H1 (cell line): Measurements from ENCODE around the gene ZNF598. TPM values are rescaled to one million over a fixed set of nuclear protein-coding genes. Genes with fewer than 3 reads are reported as not detected.

Experiments
- CTCF ChIA-PET: fragments of 300-600 bp; sonication (Branson Sonifier 250); formaldehyde crosslinking; loops from one replicate; lab custom pipeline; 2021; ENCODE audit not compliant: partially characterized antibody; lab: Charles Lee
- POLR2A ChIA-PET: fragments of 300-600 bp; sonication (Branson Sonifier 250); formaldehyde crosslinking; loops from one replicate; lab custom pipeline; 2021; ENCODE audit warnings: inconsistent platforms; ENCODE audit not compliant: partially characterized antibody; lab: Charles Lee
- DNase-seq, 2 experiments: peaks; one replicate each; pipeline versions ENCODE4 v3.0.0 to v3.0.0-alpha.2; 2010 to 2022; ENCODE audit warnings: low spot score in 2 of 2, low read depth in 1 of 2, mixed read lengths in 1 of 2
- FAIRE-seq: peaks from 2 replicates; lab custom pipeline; 2011; peaks lifted over from hg19 to GRCh38; lab: Jason Lieb, UNC
- H2AFZ ChIP-seq: 2 replicates; pipeline ENCODE4 v1.8.1; 2012; ENCODE audit warnings: low read length, inconsistent platforms
- H2AK5ac ChIP-seq: 2 replicates; pipeline ENCODE4 v1.6.1; 2013; ENCODE audit warnings: low read depth, low read length
- H2BK120ac ChIP-seq: replicated peaks from 2 replicates; pipeline ENCODE3; 2013; ENCODE audit warnings: low read depth, low read length, inconsistent platforms
- H2BK12ac ChIP-seq: 2 replicates; pipeline ENCODE4 v1.6.1; 2013; ENCODE audit warnings: low read depth, low read length
- H2BK15ac ChIP-seq: 2 replicates; pipeline ENCODE4 v1.6.1; 2013; ENCODE audit warnings: low read length
- H2BK20ac ChIP-seq: 2 replicates; pipeline ENCODE4 v1.6.1; 2013; ENCODE audit warnings: low read length
- H2BK5ac ChIP-seq: 2 replicates; pipeline ENCODE4 v1.6.1; 2013; ENCODE audit warnings: low read depth, low read length
- H3K14ac ChIP-seq: 2 replicates; pipeline ENCODE4 v1.6.1; 2013; ENCODE audit warnings: inconsistent platforms; ENCODE audit not compliant: insufficient read length
- H3K18ac ChIP-seq: 2 replicates; pipeline ENCODE4 v1.6.1; 2013; ENCODE audit warnings: low read length; ENCODE audit errors: extremely low read depth
- H3K23ac ChIP-seq: 2 replicates; pipeline ENCODE4 v1.6.1; 2013; ENCODE audit warnings: inconsistent platforms; ENCODE audit not compliant: insufficient read length
- H3K23me2 ChIP-seq: 2 replicates; pipeline ENCODE4 v1.6.1; 2013; ENCODE audit warnings: low read depth, low read length
- H3K27ac ChIP-seq: 2 replicates; pipeline ENCODE4 v1.6.1; 2011; ENCODE audit warnings: low read depth, low read length, inconsistent platforms
- H3K27me3 ChIP-seq, 4 experiments: replicated peaks in 1 of 4; 1 replicate in 1 of 4; 2 replicates in 3 of 4; pipeline versions ENCODE4 v1.6.1 to v1.8.1; 2011 to 2013; ENCODE audit warnings: low read length in 3 of 4, mild to moderate bottlenecking in 3 of 4, inconsistent platforms in 2 of 4, mixed read lengths in 2 of 4, moderate library complexity in 1 of 4; ENCODE audit not compliant: control insufficient read depth in 3 of 4, insufficient read depth in 3 of 4; ENCODE audit errors: extremely low read depth in 1 of 4
- H3K36me3 ChIP-seq, 4 experiments: 2 replicates each; pipeline versions ENCODE4 v1.6.1 to v1.8.1; 2011 to 2013; ENCODE audit warnings: mild to moderate bottlenecking in 4 of 4, low read length in 3 of 4, moderate library complexity in 2 of 4, control low read depth in 1 of 4, inconsistent platforms in 1 of 4; ENCODE audit not compliant: insufficient read depth in 4 of 4, control insufficient read depth in 2 of 4
- H3K4ac ChIP-seq: replicated peaks from 2 replicates; pipeline ENCODE3; 2013; ENCODE audit warnings: low read length, low read depth, mixed read lengths, inconsistent platforms; ENCODE audit not compliant: insufficient read length
- H3K4me1 ChIP-seq, 4 experiments: replicated peaks in 1 of 4; 1 replicate in 1 of 4; 2 replicates in 3 of 4; pipeline versions ENCODE4 v1.6.1 to v1.8.1; 2011 to 2013; ENCODE audit warnings: low read length in 3 of 4, inconsistent platforms in 2 of 4, mixed read lengths in 1 of 4; ENCODE audit not compliant: insufficient read depth in 4 of 4, control insufficient read depth in 3 of 4
- H3K4me2 ChIP-seq, 2 experiments: 2 replicates each; pipeline versions ENCODE4 v1.6.1 to v1.8.1; 2011 to 2013; ENCODE audit warnings: low read depth in 2 of 2, low read length in 2 of 2, control low read depth in 1 of 2, inconsistent platforms in 1 of 2, mild to moderate bottlenecking in 1 of 2; ENCODE audit not compliant: insufficient read depth in 1 of 2
- H3K4me3 ChIP-seq, 4 experiments: fragments of 200-600, 300-600 bp in 1 of 4; sonication (generic), shearing (Covaris generic), sonication (Bioruptor Twin) in 1 of 4; 2 replicates each; pipeline versions ENCODE4 v1.5.1 to v1.8.1; 2011 to 2016; ENCODE audit warnings: low read length in 4 of 4, low read depth in 3 of 4, control low read depth in 2 of 4, inconsistent platforms in 2 of 4, mild to moderate bottlenecking in 2 of 4, mixed read lengths in 1 of 4, moderate library complexity in 1 of 4; ENCODE audit not compliant: insufficient read depth in 2 of 4; ENCODE audit errors: extremely low read depth in 1 of 4
- H3K56ac ChIP-seq: replicated peaks from 2 replicates; pipeline ENCODE3; 2013; ENCODE audit warnings: low read depth, mild to moderate bottlenecking, mixed read lengths, low read length, inconsistent platforms; ENCODE audit not compliant: insufficient read length
- H3K79me1 ChIP-seq: 2 replicates; pipeline ENCODE4 v1.6.1; 2013; ENCODE audit warnings: low read depth, low read length, control low read depth
- H3K79me2 ChIP-seq, 2 experiments: 2 replicates each; pipeline versions ENCODE4 v1.6.1 to v1.8.1; 2012 to 2013; ENCODE audit warnings: low read length in 2 of 2, mild to moderate bottlenecking in 2 of 2, inconsistent platforms in 1 of 2; ENCODE audit not compliant: insufficient read depth in 2 of 2, control insufficient read depth in 1 of 2
- H3K9ac ChIP-seq, 4 experiments: replicated peaks in 1 of 4; 1 replicate in 1 of 4; 2 replicates in 3 of 4; pipeline versions ENCODE4 v1.6.1 to v1.8.1; 2011 to 2013; ENCODE audit warnings: low read depth in 3 of 4, low read length in 3 of 4, control low read depth in 2 of 4, mild to moderate bottlenecking in 2 of 4, moderate library complexity in 2 of 4, inconsistent platforms in 1 of 4; ENCODE audit errors: extremely low read depth in 1 of 4
- H3K9me3 ChIP-seq, 2 experiments: 2 replicates each; pipeline versions ENCODE4 v1.6.1 to v1.8.1; 2012 to 2013; ENCODE audit warnings: mild to moderate bottlenecking in 2 of 2, moderate library complexity in 2 of 2, control low read depth in 1 of 2, inconsistent platforms in 1 of 2, low read depth in 1 of 2, low read length in 1 of 2, mixed read lengths in 1 of 2; ENCODE audit not compliant: insufficient read depth in 2 of 2
- H4K20me1 ChIP-seq, 2 experiments: replicated peaks in 1 of 2; 2 replicates each; pipeline versions ENCODE3 to v1.8.1; 2011 to 2013; ENCODE audit warnings: inconsistent platforms in 2 of 2, low read length in 2 of 2, mild to moderate bottlenecking in 1 of 2; ENCODE audit not compliant: insufficient read depth in 2 of 2, control insufficient read depth in 1 of 2
- H4K5ac ChIP-seq: 2 replicates; pipeline ENCODE4 v1.6.1; 2013; ENCODE audit warnings: low read length, low read depth, mixed read lengths, inconsistent platforms; ENCODE audit not compliant: insufficient read length
- H4K8ac ChIP-seq: 2 replicates; pipeline ENCODE4 v1.8.0; 2013; ENCODE audit warnings: mild to moderate bottlenecking, moderate library complexity, low read length, inconsistent platforms; ENCODE audit not compliant: insufficient read depth; ENCODE audit errors: extremely low read depth
- H4K91ac ChIP-seq: replicated peaks from 2 replicates; pipeline ENCODE3; 2013; ENCODE audit warnings: low read length, mixed read lengths, inconsistent platforms; ENCODE audit not compliant: insufficient read length
- CBX8 ChIP-seq: fragments of 300-800, 300-1000 bp; sonication (generic); IDR thresholded peaks from 2 replicates; pipeline ENCODE4 v1.7.1; 2016; ENCODE audit warnings: low read depth, low read length, borderline replicate concordance
- CEBPB ChIP-seq: IDR thresholded peaks from 2 replicates; pipeline ENCODE4 v1.6.1; 2012; ENCODE audit warnings: low read depth, low read length
- EP300 ChIP-seq, 2 experiments: IDR thresholded peaks; 1 replicate in 1 of 2; 2 replicates in 1 of 2; pipeline ENCODE4 v1.6.1; 2011 to 2012; ENCODE audit warnings: low read depth in 2 of 2, low read length in 2 of 2, mild to moderate bottlenecking in 2 of 2, borderline replicate concordance in 1 of 2, inconsistent platforms in 1 of 2, moderate library complexity in 1 of 2
- NANOG ChIP-seq: IDR thresholded peaks from 2 replicates; pipeline ENCODE4 v1.6.1; 2011; ENCODE audit warnings: low read length, low read depth, mild to moderate bottlenecking, inconsistent platforms; ENCODE audit not compliant: insufficient read depth, poor library complexity, severe bottlenecking
- PHF8 ChIP-seq: fragments of 200-600 bp; sonication (generic); conservative IDR thresholded peaks from 2 replicates; pipeline ENCODE4 v1.7.1; 2012; ENCODE audit warnings: low read depth, mild to moderate bottlenecking, inconsistent platforms, low read length, moderate library complexity
- POLR2AphosphoS5 ChIP-seq: IDR thresholded peaks from 2 replicates; pipeline ENCODE4 v1.6.1; 2011; ENCODE audit warnings: low read depth, low read length
- POU5F1 ChIP-seq: IDR thresholded peaks from 2 replicates; pipeline ENCODE4 v1.6.1; 2011; ENCODE audit warnings: low read depth, mild to moderate bottlenecking, low read length, moderate library complexity
- RXRA ChIP-seq: IDR thresholded peaks from 2 replicates; pipeline ENCODE4 v1.6.1; 2011; ENCODE audit warnings: low read depth, mild to moderate bottlenecking, low read length, moderate library complexity; ENCODE audit not compliant: insufficient read depth
- TAF1 ChIP-seq: IDR thresholded peaks from 2 replicates; pipeline ENCODE4 v1.6.1; 2011; ENCODE audit warnings: mild to moderate bottlenecking, low read depth, low read length
- TAF7 ChIP-seq: optimal IDR thresholded peaks from 2 replicates; pipeline ENCODE3; 2011; ENCODE audit warnings: low read depth, mild to moderate bottlenecking, inconsistent platforms, low read length, moderate library complexity, borderline replicate concordance
- WGBS, 2 experiments: shearing (Covaris generic) in 1 of 2; methylation state at CpG; one replicate each; pipeline versions ENCODE4 v1.1.6 to v1.1.7; 2013 to 2015; ENCODE audit warnings: low lambda C conversion rate in 2 of 2, mixed read lengths in 2 of 2, inconsistent platforms in 1 of 2, low coverage in 1 of 2, missing lambda C conversion rate in 1 of 2; ENCODE audit not compliant: insufficient replicate concordance in 2 of 2, insufficient coverage in 1 of 2, insufficient read length in 1 of 2; ENCODE audit errors: extremely low coverage in 1 of 2, missing lambda C conversion rate in 1 of 2; 5-methylcytosine and 5-hydroxymethylcytosine counted together
- polyA plus RNA-seq, 7 experiments: library from polyadenylated mRNA; depleted of rRNA in 3 of 7; stranded (reverse) in 5 of 7; unstranded in 2 of 7; fragments of >200 nt in 5 of 7; fragments of 200-250 nt in 2 of 7; gene quantifications; 1 replicate in 5 of 7; 2 replicates in 1 of 7; 4 replicates in 1 of 7; pipeline versions ENCODE4 v1.2.1 to v1.2.3, GENCODE V29; 2011 to 2013; ENCODE audit warnings: missing spikeins in 2 of 7, mixed read lengths in 2 of 7
- total RNA-seq: library from RNA; stranded (reverse); fragmentation: NEBNext Ultra II Directional; extraction: Animal tissue kit (Norgen Biotek cat#: 25700); gene quantifications from 2 replicates; pipeline ENCODE4 v1.2.1, GENCODE V29; 2021
- TF ChIP-seq, protein P1 (sequence below): IDR thresholded peaks from 2 replicates; pipeline ENCODE4 v1.6.1; 2011; ENCODE audit warnings: low read length, improper control_type of control experiment

The ZNF598 gene
- total and polyA plus RNA-seq, 2 of the 8 experiments (the other 6 are each of a cell fraction or from before 2014, with no cell fraction given) = 29.3 to 47.6 TPM

DNA sequence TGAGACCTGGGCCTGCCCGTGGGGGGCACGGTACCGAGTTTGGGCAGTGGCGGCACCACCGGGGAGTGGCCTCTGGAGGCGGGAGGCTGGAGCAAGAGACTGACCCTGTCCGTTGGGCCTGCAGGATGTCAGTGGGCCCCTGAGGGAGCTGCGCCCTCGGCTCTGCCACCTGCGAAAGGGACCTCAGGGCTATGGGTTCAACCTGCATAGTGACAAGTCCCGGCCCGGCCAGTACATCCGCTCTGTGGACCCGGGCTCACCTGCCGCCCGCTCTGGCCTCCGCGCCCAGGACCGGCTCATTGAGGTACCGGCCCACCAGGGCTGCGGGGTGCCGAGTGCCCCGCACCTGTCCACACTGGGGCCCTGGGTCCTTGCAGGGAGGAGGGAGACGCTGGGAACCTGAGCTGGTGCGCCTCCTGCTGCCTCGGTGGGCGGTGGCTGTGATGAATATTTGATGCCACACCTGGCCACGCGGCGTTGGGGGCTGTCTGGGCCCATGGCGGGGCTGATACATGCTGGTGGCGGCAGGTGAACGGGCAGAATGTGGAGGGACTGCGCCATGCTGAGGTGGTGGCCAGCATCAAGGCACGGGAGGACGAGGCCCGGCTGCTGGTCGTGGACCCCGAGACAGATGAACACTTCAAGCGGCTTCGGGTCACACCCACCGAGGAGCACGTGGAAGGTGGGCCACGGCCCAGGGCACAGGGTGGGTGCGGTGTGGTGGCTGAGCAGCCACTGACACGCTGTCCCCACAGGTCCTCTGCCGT is 26.8 kb upstream of the ZNF598 start:
- H3K56ac ChIP-seq = no peak overlapping the region
- H3K27me3 ChIP-seq = no peaks in the 10 kb centered on the region
- 91% methylated on average over 39 of the region's 47 CpGs; no CpG with 5 or more reads in 1 of the 2 experiments for WGBS, 2 experiments
- no peak overlapping the region for H4K5ac ChIP-seq
- peaks cover 0 to 2% of the 10 kb centered on the region in 2 experiments for H4K20me1 ChIP-seq
- H3K4me2 ChIP-seq = no peak overlapping the region
- H2BK12ac ChIP-seq = no peak overlapping the region
- H2BK20ac ChIP-seq = no peak overlapping the region
- H3K4me3 ChIP-seq = no peak overlapping the region
- no peak for DNase-seq
- H3K79me2 ChIP-seq = no peaks in the 10 kb centered on the region
- no peak overlapping the region for H2BK15ac ChIP-seq
- no peak overlapping the region for H3K9ac ChIP-seq
- H2BK5ac ChIP-seq = no peak overlapping the region
- H3K18ac ChIP-seq = no peak overlapping the region
- ChIA-PET POLR2A (interaction anchor here (0.9 to 2.1 kb wide), 4 partner anchors 9 to 119 kb away, joined by 3 to 5 read pairs (median 4); partner anchors contain the start of gene TRAF7), CTCF (interaction anchor here (0.9 to 3.0 kb wide), 7 partner anchors 10 to 103 kb away, joined by 3 to 14 read pairs (median 5); partner anchors contain the start of genes NPW, NTHL1 and TSC2)
- H4K91ac ChIP-seq = peak overlapping the region; percentile 54
- no peak overlapping the region for H3K4ac ChIP-seq
- H3K14ac ChIP-seq = no peak overlapping the region
- peak overlapping the region; percentile 25; the same call in 1 of the 2 replicates for H4K8ac ChIP-seq
- no peak overlapping the region for H3K27ac ChIP-seq
- no peaks in the 10 kb centered on the region for H3K23me2 ChIP-seq
- no peak overlapping the region for H3K23ac ChIP-seq
- H3K9me3 ChIP-seq = no peaks in the 10 kb centered on the region
- H3K79me1 ChIP-seq = no peaks in the 10 kb centered on the region
- no peaks in the 10 kb centered on the region for H3K36me3 ChIP-seq
- peaks cover 0 to 4% (median 0%) of the 10 kb centered on the region in 4 experiments; a peak in 4 of 7 replicates for H3K4me1 ChIP-seq
- H2BK120ac ChIP-seq = no peak overlapping the region
- no peak for FAIRE-seq
- no peak overlapping the region for H2AFZ ChIP-seq
- H2AK5ac ChIP-seq = no peak overlapping the region
- TF ChIP-seq RXRA (no peak), POLR2AphosphoS5 (no peak), PHF8 (no peak), TAF1 (no peak), CEBPB (no peak), NANOG (no peak), EP300 (IDR thresholded peaks at IDR 0.05; ENCODE audit: borderline replicate concordance in 1 of 2, low read depth in 2 of 2, low read length in 2 of 2) (no peak), TAF7 (no peak), POU5F1 (no peak), CBX8 (no peak)
- TF ChIP-seq, protein P1, sequence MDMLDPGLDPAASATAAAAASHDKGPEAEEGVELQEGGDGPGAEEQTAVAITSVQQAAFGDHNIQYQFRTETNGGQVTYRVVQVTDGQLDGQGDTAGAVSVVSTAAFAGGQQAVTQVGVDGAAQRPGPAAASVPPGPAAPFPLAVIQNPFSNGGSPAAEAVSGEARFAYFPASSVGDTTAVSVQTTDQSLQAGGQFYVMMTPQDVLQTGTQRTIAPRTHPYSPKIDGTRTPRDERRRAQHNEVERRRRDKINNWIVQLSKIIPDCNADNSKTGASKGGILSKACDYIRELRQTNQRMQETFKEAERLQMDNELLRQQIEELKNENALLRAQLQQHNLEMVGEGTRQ = no peak
